ENCODE measurements around the gene ADPRH.

The ADPRH gene

GRCh38 chr3:119597548-119598288 lies 18.4 kb downstream of the ADPRH start, which contains the start of gene PLA1A:
Gene PLA1A (plus strand): TSS chr3:119597885. CDS start chr3:119597914, 29 bp downstream.
- DNase-seq (ENCODE audit: low spot score): no peak

GRCh38 chr3:119598410-119599098 lies 19.3 kb downstream of the ADPRH start:
- no peak for DNase-seq (ENCODE audit: low spot score)

GRCh38 chr3:119599558-119600174 lies 20.4 kb downstream of the ADPRH start:
- DNase-seq (ENCODE audit: low spot score): no peak

GRCh38 chr3:119600732-119601131 lies 21.4 kb downstream of the ADPRH start:
- DNase-seq (ENCODE audit: low spot score): no peak

GRCh38 chr3:119601154-119601553 lies 21.9 kb downstream of the ADPRH start:
- no peak for DNase-seq (ENCODE audit: low spot score)

- DNase-seq (ENCODE audit: low spot score): no peak
Observed at GRCh38 chr3:119602676-119603075, 23.4 kb downstream of the ADPRH start.

- no peak for DNase-seq (ENCODE audit: low spot score)
Observed at GRCh38 chr3:119604878-119605277, 25.6 kb downstream of the ADPRH start.

GRCh38 chr3:119608405-119609000 lies 29.2 kb downstream of the ADPRH start:
- no peak for DNase-seq (ENCODE audit: low spot score)

GRCh38 chr3:119609301-119609700 lies 30.0 kb downstream of the ADPRH start:
- peak; percentile 50 for DNase-seq (ENCODE audit: low spot score)

- DNase-seq (ENCODE audit: low spot score): no peak
Observed at GRCh38 chr3:119611664-119612063, 32.4 kb downstream of the ADPRH start.

GRCh38 chr3:119613201-119613600 lies 33.9 kb downstream of the ADPRH start:
- DNase-seq (ENCODE audit: low spot score): no peak

GRCh38 chr3:119613872-119614271 lies 34.6 kb downstream of the ADPRH start:
- peak; percentile 55 for DNase-seq (ENCODE audit: low spot score)

- DNase-seq (ENCODE audit: low spot score): no peak
Observed at GRCh38 chr3:119616056-119616455, 36.8 kb downstream of the ADPRH start.

GRCh38 chr3:119619094-119619493 lies 39.8 kb downstream of the ADPRH start:
- no peak for DNase-seq (ENCODE audit: low spot score)

GRCh38 chr3:119620899-119621298 lies 41.6 kb downstream of the ADPRH start:
- peak; percentile 33 for DNase-seq (ENCODE audit: low spot score)

- no peak for DNase-seq (ENCODE audit: low spot score)
Observed at GRCh38 chr3:119624002-119624720, 44.9 kb downstream of the ADPRH start.

GRCh38 chr3:119625451-119626153 lies 46.3 kb downstream of the ADPRH start:
- no peak for DNase-seq (ENCODE audit: low spot score)

- no peak for DNase-seq (ENCODE audit: low spot score)
Observed at GRCh38 chr3:119626196-119626595, 46.9 kb downstream of the ADPRH start.

GRCh38 chr3:119627461-119627860 lies 48.2 kb downstream of the ADPRH start:
- DNase-seq (ENCODE audit: low spot score): peak; percentile 33

GRCh38 chr3:119628390-119628789 lies 49.1 kb downstream of the ADPRH start:
- DNase-seq (ENCODE audit: low spot score): peak; percentile 41

- DNase-seq (ENCODE audit: low spot score): no peak
Observed at GRCh38 chr3:119628816-119629445, 49.6 kb downstream of the ADPRH start.
